Measurements from ENCODE around the gene ELK3. TPM values are rescaled to one million over a fixed set of nuclear protein-coding genes. Genes with fewer than 3 reads are reported as not detected.

ELK3 gene
- total RNA-seq, 1 experiment from 2014 or later: 34.1 TPM

- no peak overlapping the region for H3K27ac Mint-ChIP-seq (ENCODE audit: unreplicated experiment)
- no peaks in the 10 kb centered on the region for H3K9me3 Mint-ChIP-seq (ENCODE audit: low read depth, unreplicated experiment)
- intact Hi-C loops (cut with micrococcal nuclease; ENCODE audit: unreplicated experiment): no loop called here
- H3K4me1 Mint-ChIP-seq (ENCODE audit: low read depth, unreplicated experiment): peaks cover 7% of the 10 kb centered on the region
- TF ChIP-seq CTCF (IDR thresholded peaks at IDR 0.05; ENCODE audit: unreplicated experiment): no peak
- H3K36me3 Mint-ChIP-seq (ENCODE audit: insufficient read depth, unreplicated experiment): no peaks in the 10 kb centered on the region
- no TSS peak for BruUV-seq (replicated peaks)
- no peak overlapping the region for H3K4me3 Mint-ChIP-seq (ENCODE audit: low read depth, unreplicated experiment)
- H3K27me3 Mint-ChIP-seq (ENCODE audit: unreplicated experiment): no peaks in the 10 kb centered on the region
- no peak for DNase-seq
- CTCF ChIA-PET: no interaction called here
Observed at GRCh38 chr12:96208346-96208745, 14.2 kb downstream of the ELK3 start.

GRCh38 chr12:96208801-96209549, 14.8 kb downstream of the ELK3 start:
- no peaks in the 10 kb centered on the region for H3K27me3 Mint-ChIP-seq (ENCODE audit: unreplicated experiment)
- H3K4me3 Mint-ChIP-seq (ENCODE audit: low read depth, unreplicated experiment): no peak overlapping the region
- CTCF ChIA-PET: interaction anchor here (0.7 kb wide), 1 partner anchor 88 kb away, joined by 5 read pairs; no protein-coding TSS in a partner anchor
- no peak overlapping the region for H3K27ac Mint-ChIP-seq (ENCODE audit: unreplicated experiment)
- no peaks in the 10 kb centered on the region for H3K36me3 Mint-ChIP-seq (ENCODE audit: insufficient read depth, unreplicated experiment)
- no peaks in the 10 kb centered on the region for H3K9me3 Mint-ChIP-seq (ENCODE audit: low read depth, unreplicated experiment)
- no peak for DNase-seq
- no peak for TF ChIP-seq CTCF (IDR thresholded peaks at IDR 0.05; ENCODE audit: unreplicated experiment)
- BruUV-seq (replicated peaks): no TSS peak
- intact Hi-C loops (cut with micrococcal nuclease; ENCODE audit: unreplicated experiment): no loop called here
- peaks cover 7% of the 10 kb centered on the region for H3K4me1 Mint-ChIP-seq (ENCODE audit: low read depth, unreplicated experiment)

GRCh38 chr12:96210376-96211055, 16.3 kb downstream of the ELK3 start:
- H3K4me3 Mint-ChIP-seq (ENCODE audit: low read depth, unreplicated experiment): no peak overlapping the region
- H3K9me3 Mint-ChIP-seq (ENCODE audit: low read depth, unreplicated experiment): no peaks in the 10 kb centered on the region
- DNase-seq: no peak
- BruUV-seq (replicated peaks): no TSS peak
- TF ChIP-seq CTCF (IDR thresholded peaks at IDR 0.05; ENCODE audit: unreplicated experiment): no peak
- CTCF ChIA-PET: interaction anchor here (0.7 kb wide), 1 partner anchor 387 kb away, joined by 6 read pairs; no protein-coding TSS in a partner anchor
- no peaks in the 10 kb centered on the region for H3K27me3 Mint-ChIP-seq (ENCODE audit: unreplicated experiment)
- peaks cover 6% of the 10 kb centered on the region for H3K36me3 Mint-ChIP-seq (ENCODE audit: insufficient read depth, unreplicated experiment)
- intact Hi-C loops (cut with micrococcal nuclease; ENCODE audit: unreplicated experiment): no loop called here
- peaks cover 13% of the 10 kb centered on the region for H3K4me1 Mint-ChIP-seq (ENCODE audit: low read depth, unreplicated experiment)
- no peak overlapping the region for H3K27ac Mint-ChIP-seq (ENCODE audit: unreplicated experiment)

- no peak for TF ChIP-seq CTCF (IDR thresholded peaks at IDR 0.05; ENCODE audit: unreplicated experiment)
- H3K4me1 Mint-ChIP-seq (ENCODE audit: low read depth, unreplicated experiment): peaks cover 15% of the 10 kb centered on the region
- CTCF ChIA-PET: interaction anchor here (1.2 kb wide), 1 partner anchor 80 kb away, joined by 3 read pairs; no protein-coding TSS in a partner anchor
Observed at GRCh38 chr12:96211988-96212387, 17.8 kb downstream of the ELK3 start.

More at GRCh38 chr12:96211988-96212387, 17.8 kb downstream of the ELK3 start:
- Mint-ChIP-seq H3K4me3 (ENCODE audit: low read depth, unreplicated experiment) (no peak overlapping the region), H3K27me3 (ENCODE audit: unreplicated experiment) (no peaks in the 10 kb centered on the region), H3K36me3 (ENCODE audit: insufficient read depth, unreplicated experiment) (peaks cover 6% of the 10 kb centered on the region), H3K9me3 (ENCODE audit: low read depth, unreplicated experiment) (no peaks in the 10 kb centered on the region), H3K27ac (ENCODE audit: unreplicated experiment) (no peak overlapping the region)
- DNase-seq: no peak
- BruUV-seq (replicated peaks): no TSS peak
- intact Hi-C loops (cut with micrococcal nuclease; ENCODE audit: unreplicated experiment): no loop called here

All from Calu3 (cell line).